ENCODE data around the gene DNAAF5.
"Not testable (repeated sequence)": the region's sequence is repeated elsewhere in the genome, so short reads cannot be mapped to it uniquely, and the experiment has no call there.

- not testable (repeated sequence) for TF ChIP-seq POLR2A (IDR thresholded peaks at IDR 0.05; ENCODE audit: low read depth, low read length); POLR2AphosphoS5 (IDR thresholded peaks at IDR 0.05; ENCODE audit: low read depth, low read length); SPI1 (IDR thresholded peaks at IDR 0.05; ENCODE audit: low read depth, low read length); PAX5 (IDR thresholded peaks at IDR 0.05; ENCODE audit: insufficient read depth, low read length, severe bottlenecking); TAF1 (IDR thresholded peaks at IDR 0.05; ENCODE audit: low read depth, low read length); POU2F2 (IDR thresholded peaks at IDR 0.05; ENCODE audit: low read depth, low read length)
These were observed 74.9 kb downstream of the DNAAF5 start for GRCh38 chr7:801351-801750.
